ENCODE measurements around the gene PLD1. TPM values are rescaled to one million over a fixed set of nuclear protein-coding genes. Genes with fewer than 3 reads are reported as not detected.

PLD1 gene
- total and polyA plus RNA-seq, 2 of the 8 experiments (the other 6 are each of a cell fraction or from before 2014, with no cell fraction given) = 1.2 to 2.6 TPM

GRCh38 chr3:171846597-171846996 lies 36.3 kb upstream of the PLD1 start (continued):
- TF ChIP-seq, protein P1, sequence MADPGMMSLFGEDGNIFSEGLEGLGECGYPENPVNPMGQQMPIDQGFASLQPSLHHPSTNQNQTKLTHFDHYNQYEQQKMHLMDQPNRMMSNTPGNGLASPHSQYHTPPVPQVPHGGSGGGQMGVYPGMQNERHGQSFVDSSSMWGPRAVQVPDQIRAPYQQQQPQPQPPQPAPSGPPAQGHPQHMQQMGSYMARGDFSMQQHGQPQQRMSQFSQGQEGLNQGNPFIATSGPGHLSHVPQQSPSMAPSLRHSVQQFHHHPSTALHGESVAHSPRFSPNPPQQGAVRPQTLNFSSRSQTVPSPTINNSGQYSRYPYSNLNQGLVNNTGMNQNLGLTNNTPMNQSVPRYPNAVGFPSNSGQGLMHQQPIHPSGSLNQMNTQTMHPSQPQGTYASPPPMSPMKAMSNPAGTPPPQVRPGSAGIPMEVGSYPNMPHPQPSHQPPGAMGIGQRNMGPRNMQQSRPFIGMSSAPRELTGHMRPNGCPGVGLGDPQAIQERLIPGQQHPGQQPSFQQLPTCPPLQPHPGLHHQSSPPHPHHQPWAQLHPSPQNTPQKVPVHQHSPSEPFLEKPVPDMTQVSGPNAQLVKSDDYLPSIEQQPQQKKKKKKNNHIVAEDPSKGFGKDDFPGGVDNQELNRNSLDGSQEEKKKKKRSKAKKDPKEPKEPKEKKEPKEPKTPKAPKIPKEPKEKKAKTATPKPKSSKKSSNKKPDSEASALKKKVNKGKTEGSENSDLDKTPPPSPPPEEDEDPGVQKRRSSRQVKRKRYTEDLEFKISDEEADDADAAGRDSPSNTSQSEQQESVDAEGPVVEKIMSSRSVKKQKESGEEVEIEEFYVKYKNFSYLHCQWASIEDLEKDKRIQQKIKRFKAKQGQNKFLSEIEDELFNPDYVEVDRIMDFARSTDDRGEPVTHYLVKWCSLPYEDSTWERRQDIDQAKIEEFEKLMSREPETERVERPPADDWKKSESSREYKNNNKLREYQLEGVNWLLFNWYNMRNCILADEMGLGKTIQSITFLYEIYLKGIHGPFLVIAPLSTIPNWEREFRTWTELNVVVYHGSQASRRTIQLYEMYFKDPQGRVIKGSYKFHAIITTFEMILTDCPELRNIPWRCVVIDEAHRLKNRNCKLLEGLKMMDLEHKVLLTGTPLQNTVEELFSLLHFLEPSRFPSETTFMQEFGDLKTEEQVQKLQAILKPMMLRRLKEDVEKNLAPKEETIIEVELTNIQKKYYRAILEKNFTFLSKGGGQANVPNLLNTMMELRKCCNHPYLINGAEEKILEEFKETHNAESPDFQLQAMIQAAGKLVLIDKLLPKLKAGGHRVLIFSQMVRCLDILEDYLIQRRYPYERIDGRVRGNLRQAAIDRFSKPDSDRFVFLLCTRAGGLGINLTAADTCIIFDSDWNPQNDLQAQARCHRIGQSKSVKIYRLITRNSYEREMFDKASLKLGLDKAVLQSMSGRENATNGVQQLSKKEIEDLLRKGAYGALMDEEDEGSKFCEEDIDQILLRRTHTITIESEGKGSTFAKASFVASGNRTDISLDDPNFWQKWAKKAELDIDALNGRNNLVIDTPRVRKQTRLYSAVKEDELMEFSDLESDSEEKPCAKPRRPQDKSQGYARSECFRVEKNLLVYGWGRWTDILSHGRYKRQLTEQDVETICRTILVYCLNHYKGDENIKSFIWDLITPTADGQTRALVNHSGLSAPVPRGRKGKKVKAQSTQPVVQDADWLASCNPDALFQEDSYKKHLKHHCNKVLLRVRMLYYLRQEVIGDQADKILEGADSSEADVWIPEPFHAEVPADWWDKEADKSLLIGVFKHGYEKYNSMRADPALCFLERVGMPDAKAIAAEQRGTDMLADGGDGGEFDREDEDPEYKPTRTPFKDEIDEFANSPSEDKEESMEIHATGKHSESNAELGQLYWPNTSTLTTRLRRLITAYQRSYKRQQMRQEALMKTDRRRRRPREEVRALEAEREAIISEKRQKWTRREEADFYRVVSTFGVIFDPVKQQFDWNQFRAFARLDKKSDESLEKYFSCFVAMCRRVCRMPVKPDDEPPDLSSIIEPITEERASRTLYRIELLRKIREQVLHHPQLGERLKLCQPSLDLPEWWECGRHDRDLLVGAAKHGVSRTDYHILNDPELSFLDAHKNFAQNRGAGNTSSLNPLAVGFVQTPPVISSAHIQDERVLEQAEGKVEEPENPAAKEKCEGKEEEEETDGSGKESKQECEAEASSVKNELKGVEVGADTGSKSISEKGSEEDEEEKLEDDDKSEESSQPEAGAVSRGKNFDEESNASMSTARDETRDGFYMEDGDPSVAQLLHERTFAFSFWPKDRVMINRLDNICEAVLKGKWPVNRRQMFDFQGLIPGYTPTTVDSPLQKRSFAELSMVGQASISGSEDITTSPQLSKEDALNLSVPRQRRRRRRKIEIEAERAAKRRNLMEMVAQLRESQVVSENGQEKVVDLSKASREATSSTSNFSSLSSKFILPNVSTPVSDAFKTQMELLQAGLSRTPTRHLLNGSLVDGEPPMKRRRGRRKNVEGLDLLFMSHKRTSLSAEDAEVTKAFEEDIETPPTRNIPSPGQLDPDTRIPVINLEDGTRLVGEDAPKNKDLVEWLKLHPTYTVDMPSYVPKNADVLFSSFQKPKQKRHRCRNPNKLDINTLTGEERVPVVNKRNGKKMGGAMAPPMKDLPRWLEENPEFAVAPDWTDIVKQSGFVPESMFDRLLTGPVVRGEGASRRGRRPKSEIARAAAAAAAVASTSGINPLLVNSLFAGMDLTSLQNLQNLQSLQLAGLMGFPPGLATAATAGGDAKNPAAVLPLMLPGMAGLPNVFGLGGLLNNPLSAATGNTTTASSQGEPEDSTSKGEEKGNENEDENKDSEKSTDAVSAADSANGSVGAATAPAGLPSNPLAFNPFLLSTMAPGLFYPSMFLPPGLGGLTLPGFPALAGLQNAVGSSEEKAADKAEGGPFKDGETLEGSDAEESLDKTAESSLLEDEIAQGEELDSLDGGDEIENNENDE (IDR thresholded peaks at IDR 0.05; ENCODE audit: insufficient replicate concordance, low read length) = no peak
- TF ChIP-seq CEBPB (IDR thresholded peaks at IDR 0.05; ENCODE audit: low read depth, low read length) = no peak
- no peak for TF ChIP-seq TCF12 (IDR thresholded peaks at IDR 0.05; ENCODE audit: low read depth, low read length)
- TF ChIP-seq TAF7 (optimal IDR thresholded peaks at IDR 0.05; ENCODE audit: borderline replicate concordance, low read depth, low read length) = no peak
- no peak for TF ChIP-seq CREB1 (IDR thresholded peaks at IDR 0.05)
- no peak for TF ChIP-seq CHD2 (IDR thresholded peaks at IDR 0.05; ENCODE audit: low read length)
- TF ChIP-seq FOSL1 (IDR thresholded peaks at IDR 0.05; ENCODE audit: insufficient read depth, low read depth, low read length) = no peak
- no peak for TF ChIP-seq PHF8 (conservative IDR thresholded peaks at IDR 0.05; ENCODE audit: low read depth, low read length)
- TF ChIP-seq ATF2 (IDR thresholded peaks at IDR 0.05; ENCODE audit: low read length) = no peak
- TF ChIP-seq SP4 (IDR thresholded peaks at IDR 0.05; ENCODE audit: low read length) = no peak

Measured in H1 (cell line).